Measurements from ENCODE around the gene ADGRV1.

ADGRV1 gene

DNA sequence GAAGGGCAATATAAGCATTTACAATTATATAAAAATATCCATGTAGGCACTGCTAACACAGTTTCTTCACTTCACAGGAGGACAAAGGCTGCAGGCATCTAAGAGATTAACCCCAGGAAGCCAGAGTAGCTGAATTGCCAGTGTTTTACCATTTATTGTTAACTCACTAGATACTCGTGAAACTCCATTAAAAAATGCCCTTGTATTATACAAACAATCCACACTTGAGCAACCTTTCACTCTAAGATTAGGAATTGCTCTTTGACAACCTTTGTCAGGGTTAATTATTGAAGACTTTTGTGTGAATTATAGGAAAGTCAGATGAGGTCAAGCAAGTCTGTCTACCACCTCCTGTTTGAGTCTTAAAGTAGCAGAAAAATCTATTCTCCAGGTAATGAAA lies 317.8 kb downstream of the ADGRV1 start:
- TF ChIP-seq, protein P1, sequence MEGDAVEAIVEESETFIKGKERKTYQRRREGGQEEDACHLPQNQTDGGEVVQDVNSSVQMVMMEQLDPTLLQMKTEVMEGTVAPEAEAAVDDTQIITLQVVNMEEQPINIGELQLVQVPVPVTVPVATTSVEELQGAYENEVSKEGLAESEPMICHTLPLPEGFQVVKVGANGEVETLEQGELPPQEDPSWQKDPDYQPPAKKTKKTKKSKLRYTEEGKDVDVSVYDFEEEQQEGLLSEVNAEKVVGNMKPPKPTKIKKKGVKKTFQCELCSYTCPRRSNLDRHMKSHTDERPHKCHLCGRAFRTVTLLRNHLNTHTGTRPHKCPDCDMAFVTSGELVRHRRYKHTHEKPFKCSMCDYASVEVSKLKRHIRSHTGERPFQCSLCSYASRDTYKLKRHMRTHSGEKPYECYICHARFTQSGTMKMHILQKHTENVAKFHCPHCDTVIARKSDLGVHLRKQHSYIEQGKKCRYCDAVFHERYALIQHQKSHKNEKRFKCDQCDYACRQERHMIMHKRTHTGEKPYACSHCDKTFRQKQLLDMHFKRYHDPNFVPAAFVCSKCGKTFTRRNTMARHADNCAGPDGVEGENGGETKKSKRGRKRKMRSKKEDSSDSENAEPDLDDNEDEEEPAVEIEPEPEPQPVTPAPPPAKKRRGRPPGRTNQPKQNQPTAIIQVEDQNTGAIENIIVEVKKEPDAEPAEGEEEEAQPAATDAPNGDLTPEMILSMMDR (IDR thresholded peaks at IDR 0.05; ENCODE audit: low read depth, low read length): no peak
- DNase-seq (ENCODE audit: extremely low read depth, low read depth): no peak

DNA sequence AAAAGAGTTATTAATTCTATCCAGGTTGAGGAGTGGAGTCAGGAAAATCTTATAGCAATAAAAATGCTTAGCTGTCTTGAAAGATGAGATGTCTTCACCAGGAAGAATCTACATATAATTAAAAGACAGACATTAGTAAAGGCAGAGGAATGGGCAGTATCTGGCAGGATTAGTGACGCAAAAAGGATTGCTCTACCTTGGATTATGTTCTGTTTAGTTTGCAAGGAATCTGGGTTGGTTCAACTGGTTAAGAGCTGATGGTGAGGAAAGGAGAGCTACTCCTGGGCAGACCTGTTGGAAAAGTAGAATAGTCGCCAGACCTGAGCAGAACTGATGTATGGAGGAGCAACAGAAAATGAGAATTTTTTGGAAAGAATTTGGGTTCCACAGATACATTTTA lies 318.5 kb downstream of the ADGRV1 start:
- TF ChIP-seq, protein P1 (IDR thresholded peaks at IDR 0.05; ENCODE audit: low read depth, low read length): no peak
- no peak for DNase-seq (ENCODE audit: extremely low read depth, low read depth)

DNA sequence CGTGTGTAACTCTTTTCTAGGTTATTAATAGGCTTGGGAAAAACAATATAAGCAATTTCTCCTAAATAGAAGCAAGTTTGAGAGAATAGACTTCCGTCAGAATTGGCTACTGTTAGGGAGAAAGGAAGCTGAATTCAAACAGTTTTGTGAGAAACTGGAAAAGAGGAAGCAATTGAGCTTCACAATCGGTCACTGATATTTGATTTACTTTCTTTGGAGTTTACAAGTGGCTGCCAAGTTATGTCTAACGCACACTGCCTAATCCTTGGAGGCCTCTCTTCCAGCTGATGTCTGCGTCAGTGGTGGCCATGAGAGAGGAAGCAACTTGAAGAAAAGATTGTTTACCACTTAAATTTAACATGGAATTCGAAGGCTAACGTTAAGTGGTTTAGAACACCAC lies 319.5 kb downstream of the ADGRV1 start:
- TF ChIP-seq, protein P1 (IDR thresholded peaks at IDR 0.05; ENCODE audit: low read depth, low read length): no peak
- DNase-seq (ENCODE audit: extremely low read depth, low read depth): no peak

DNA sequence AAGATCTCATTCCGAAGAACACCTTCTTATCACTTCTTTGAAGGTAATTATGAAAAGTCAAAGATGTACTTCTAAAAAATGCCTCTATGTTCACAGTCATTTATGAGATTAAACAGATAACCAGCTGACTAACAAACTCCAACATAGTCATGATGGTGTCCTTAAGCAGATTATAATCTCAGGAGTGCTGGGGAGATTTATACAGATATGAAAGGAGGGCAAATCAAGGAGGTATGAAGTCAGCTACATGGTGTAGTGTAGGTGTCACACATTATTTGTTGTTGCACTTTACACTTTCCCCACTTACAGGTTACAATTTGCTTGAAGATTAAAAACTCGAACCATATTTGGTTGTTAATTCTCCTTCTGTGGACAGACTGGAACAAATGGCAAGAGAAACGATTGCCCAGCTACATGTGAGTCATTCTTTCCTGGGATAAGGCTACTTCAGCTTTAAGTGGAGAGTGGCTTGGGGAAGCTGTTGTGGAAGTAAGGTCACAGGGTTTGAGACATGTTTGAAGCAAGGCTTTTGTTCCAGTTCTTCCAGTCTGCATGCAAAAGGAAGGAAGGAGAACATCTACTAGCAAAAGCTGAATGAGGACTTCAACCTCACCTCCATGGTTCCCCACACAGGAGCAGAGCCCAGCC lies 320.1 kb downstream of the ADGRV1 start:
- TF ChIP-seq, protein P1 (IDR thresholded peaks at IDR 0.05; ENCODE audit: low read depth, low read length): no peak

DNA sequence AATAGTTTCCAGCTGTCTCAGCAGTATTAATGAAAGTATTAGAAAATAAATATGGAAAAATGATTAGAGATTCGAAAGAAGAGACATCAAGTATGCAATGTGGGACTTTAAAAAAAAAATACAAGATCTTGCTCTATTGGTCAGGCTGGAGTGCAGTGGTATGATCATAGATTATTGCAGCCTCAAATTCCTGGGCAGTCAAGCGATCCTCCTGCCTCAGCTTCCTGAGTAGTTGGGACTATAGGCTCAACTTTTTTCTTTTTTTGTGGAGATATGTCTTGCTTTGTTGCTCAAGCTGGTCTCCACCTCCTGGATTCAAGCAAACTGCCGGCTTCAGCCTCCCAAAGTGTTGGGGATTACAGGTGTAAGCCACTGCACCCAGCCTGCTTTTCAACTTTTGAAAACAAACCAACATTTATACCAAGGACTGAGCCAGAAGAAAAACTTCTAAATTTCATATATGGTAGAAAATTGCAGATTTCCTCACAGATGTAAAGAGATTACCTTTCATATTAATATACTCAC lies 323.1 kb downstream of the ADGRV1 start:
- TF ChIP-seq, protein P1 (IDR thresholded peaks at IDR 0.05; ENCODE audit: low read depth, low read length): no peak
- no peak for DNase-seq (ENCODE audit: extremely low read depth, low read depth)

More for the DNA sequence above, 320.1 kb downstream of the ADGRV1 start:
- no peak for DNase-seq (ENCODE audit: extremely low read depth, low read depth)

DNA sequence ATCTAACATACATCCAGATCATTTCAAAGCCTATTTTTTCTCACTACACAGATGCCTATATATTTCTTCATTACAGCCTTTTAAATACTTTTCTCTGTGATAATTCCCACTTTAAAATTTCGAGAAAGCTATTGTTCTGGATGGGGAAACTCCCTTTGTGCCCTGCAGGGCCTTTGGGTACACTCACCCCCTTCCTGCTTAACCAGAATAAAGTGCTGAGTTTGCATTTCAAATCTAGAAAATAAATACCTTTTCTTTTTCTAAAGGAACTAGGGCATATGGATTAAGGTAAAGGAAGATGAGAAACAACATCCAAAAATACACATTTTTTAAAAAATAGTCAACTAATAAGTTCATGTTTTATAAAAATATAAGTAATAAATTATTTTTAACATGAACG lies 323.9 kb downstream of the ADGRV1 start:
- TF ChIP-seq, protein P1 (IDR thresholded peaks at IDR 0.05; ENCODE audit: low read depth, low read length): no peak
- no peak for DNase-seq (ENCODE audit: extremely low read depth, low read depth)

DNA sequence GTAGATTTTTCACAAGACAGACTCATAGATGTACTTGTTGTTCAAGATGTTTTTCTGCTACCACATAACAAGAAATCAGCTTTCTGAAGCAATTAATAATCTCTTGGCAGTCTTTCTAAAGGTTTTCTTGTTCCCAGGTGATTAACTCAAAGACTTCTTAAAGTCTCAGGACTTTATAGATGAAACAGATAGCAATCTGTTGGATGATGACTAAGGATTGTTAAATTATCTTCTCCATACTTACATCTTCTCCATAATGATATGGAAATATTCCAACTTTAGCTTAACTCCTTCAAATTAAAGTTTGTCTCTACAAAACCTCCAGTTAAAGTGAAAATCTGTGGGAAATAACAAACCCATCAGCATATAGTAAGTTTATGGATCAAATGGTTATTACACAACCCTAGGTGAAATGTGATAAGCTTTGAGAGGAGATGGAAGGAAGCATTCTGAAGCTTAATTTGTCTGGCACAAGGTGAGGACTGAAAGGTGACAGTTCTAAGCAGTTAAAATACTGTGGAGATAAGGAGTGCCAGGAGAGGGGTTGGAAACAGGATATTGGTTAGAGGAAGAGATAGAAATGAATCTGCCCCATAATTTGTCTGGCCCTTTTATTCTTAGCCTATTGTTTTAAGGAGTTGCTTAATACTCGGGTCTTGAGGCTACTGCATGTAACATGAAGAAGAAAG lies 326.7 kb downstream of the ADGRV1 start:
- TF ChIP-seq, protein P1 (IDR thresholded peaks at IDR 0.05; ENCODE audit: low read depth, low read length): no peak
- DNase-seq (ENCODE audit: extremely low read depth, low read depth): no peak

Measured in AG09319 (cell line).